Bronchial epithelial cell (primary cell): ENCODE data around the gene ZNF236. TPM values are rescaled to one million over a fixed set of nuclear protein-coding genes. Genes with fewer than 3 reads are reported as not detected.

Experiments used
- DNase-seq: peaks from one replicate; pipeline ENCODE4 v3.0.0-alpha.2; 2010; ENCODE audit warnings: low read depth
- FAIRE-seq: peaks from 2 replicates; lab custom pipeline; 2011; peaks lifted over from hg19 to GRCh38; lab: Jason Lieb, UNC
- H3K27me3 ChIP-seq: 2 replicates; pipeline ENCODE4 v1.5.1; 2011; ENCODE audit warnings: low read length; ENCODE audit not compliant: control insufficient read depth, insufficient read depth
- H3K36me3 ChIP-seq: 2 replicates; pipeline ENCODE4 v1.5.1; 2011; ENCODE audit warnings: low read length; ENCODE audit not compliant: control insufficient read depth, insufficient read depth
- H3K4me3 ChIP-seq: 2 replicates; pipeline ENCODE4 v1.5.1; 2011; ENCODE audit warnings: mild to moderate bottlenecking, low read depth, low read length, control low read depth
- total RNA-seq: library from RNA; depleted of rRNA; stranded (reverse); fragments of >200 nt; gene quantifications from 2 replicates; pipeline ENCODE4 v1.2.1, GENCODE V29; 2014
- TF ChIP-seq, protein P1 (sequence below): IDR thresholded peaks from 2 replicates; pipeline ENCODE4 v1.5.1; 2011; ENCODE audit warnings: mild to moderate bottlenecking, moderate library complexity, low read length, control low read depth, inconsistent platforms; ENCODE audit not compliant: insufficient read depth, severe bottlenecking

Gene ZNF236
- total RNA-seq, 1 donor from 2014 or later, result 5.3 TPM

DNA sequence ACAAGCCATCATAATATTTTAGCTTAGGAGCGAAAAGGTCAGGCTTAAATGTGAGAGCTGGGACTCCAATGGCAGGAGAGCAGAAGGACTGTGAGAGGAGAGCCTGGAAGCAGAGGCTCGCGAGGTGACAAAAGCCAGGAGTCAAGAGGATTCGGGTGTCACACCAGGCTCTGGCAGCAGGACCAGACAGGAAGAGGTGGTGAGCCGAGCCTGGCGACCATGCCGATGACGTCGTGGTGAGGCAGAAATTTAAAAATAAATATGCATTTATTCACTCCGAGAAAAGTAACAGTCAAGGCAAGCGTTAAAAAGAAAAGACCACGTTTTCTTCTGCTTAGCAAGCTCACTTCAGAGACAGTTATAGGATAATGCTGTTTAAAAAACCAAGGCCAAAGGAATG, 31.3 kb upstream of the ZNF236 start:
- FAIRE-seq, result no peak
- no peak for DNase-seq
- Histone ChIP-seq H3K4me3 (no peak overlapping the region), H3K36me3 (no peaks in the 10 kb centered on the region), H3K27me3 (no peaks in the 10 kb centered on the region)
- TF ChIP-seq, protein P1, sequence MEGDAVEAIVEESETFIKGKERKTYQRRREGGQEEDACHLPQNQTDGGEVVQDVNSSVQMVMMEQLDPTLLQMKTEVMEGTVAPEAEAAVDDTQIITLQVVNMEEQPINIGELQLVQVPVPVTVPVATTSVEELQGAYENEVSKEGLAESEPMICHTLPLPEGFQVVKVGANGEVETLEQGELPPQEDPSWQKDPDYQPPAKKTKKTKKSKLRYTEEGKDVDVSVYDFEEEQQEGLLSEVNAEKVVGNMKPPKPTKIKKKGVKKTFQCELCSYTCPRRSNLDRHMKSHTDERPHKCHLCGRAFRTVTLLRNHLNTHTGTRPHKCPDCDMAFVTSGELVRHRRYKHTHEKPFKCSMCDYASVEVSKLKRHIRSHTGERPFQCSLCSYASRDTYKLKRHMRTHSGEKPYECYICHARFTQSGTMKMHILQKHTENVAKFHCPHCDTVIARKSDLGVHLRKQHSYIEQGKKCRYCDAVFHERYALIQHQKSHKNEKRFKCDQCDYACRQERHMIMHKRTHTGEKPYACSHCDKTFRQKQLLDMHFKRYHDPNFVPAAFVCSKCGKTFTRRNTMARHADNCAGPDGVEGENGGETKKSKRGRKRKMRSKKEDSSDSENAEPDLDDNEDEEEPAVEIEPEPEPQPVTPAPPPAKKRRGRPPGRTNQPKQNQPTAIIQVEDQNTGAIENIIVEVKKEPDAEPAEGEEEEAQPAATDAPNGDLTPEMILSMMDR, result no peak

DNA sequence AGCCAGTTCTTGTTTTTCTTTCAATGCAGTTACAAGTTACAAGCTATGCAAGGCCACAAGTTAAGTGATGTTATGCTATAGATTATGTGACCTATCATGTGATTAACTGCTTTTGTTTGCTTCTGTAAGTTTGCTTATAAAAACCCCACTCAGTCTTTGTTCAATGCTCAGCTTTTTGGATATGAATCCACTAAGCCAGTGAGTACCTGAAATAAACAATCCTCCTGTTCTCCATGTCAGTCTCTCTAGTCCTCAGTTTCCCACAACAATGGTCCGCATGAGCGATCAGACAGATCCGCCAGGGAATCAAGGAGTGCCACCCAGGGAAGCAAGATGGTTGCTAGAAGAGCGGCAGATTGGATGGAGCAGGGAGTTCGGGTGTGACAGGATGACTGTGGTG, 30.7 kb upstream of the ZNF236 start:
- DNase-seq (no peak), FAIRE-seq (no peak)
- Histone ChIP-seq H3K36me3 (no peaks in the 10 kb centered on the region), H3K27me3 (no peaks in the 10 kb centered on the region), H3K4me3 (no peak overlapping the region)
- TF ChIP-seq, protein P1, result no peak

DNA sequence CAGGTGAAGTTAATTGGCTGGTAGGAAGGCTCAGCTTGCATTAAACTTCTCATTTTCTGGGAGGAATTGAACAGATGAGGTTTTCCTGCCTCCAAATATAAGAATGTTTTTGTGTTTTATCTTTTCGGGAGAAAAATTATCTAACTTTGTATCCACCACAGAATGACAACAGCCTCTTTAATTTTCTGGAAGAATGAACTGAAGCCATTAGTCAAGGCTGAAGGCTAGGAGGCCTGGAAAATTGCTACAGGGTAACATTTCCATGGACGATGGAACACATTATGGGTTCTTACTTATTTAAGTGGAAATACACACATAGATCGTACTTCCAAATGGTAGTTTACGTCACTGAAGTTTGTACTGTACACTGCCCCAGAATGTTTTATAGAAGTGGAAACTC, 28.0 kb upstream of the ZNF236 start:
- TF ChIP-seq, protein P1, result no peak
- FAIRE-seq (no peak), DNase-seq (no peak)
- Histone ChIP-seq H3K4me3 (no peak overlapping the region), H3K27me3 (no peaks in the 10 kb centered on the region), H3K36me3 (no peaks in the 10 kb centered on the region)

DNA sequence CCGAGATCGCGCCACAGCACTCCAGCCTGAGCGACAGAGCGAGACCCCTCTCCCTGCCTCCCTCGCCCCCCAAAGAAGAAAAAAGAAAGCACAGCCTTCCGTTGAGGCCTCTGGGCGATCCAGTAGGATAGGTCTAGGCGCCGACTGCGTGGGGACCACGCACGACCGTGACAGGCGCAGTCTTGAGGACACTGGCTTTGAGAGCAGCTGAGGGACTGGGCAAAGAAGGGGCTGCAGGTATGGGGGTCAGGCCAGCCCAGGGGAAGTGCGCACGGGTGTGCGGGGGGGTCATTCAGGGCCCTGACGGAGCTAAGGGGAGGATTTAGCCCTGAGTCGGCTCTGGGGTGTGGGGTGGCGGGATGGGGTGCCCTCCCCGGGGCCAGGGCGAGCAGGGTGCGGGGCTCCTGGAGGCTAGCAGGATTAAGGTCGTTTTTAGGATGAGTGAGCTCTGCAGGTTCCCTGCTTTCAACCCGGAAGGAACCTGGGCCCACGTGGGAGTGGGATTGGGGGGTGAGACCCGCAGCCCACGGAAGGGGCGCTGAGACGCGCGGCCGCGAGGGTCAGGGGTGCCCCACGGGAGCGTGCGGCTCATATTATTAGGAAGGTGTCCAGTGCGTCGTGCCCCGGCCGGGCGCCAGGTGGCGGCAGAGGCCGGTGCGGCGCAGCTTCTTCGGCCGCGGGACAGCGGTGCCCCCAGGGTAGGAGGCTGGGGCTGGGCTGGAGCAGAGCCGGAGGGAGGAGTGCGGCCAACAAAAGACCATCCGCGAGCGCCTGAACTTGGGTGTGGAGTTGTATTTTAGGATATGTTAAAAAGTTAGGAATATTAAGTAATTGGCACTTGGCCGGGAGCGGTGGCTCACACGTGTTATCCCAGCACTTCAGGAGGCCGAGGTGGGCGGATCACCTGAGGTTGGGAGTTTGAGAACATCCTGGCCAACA, 20.5 kb upstream of the ZNF236 start:
- no peak for DNase-seq
- TF ChIP-seq, protein P1, result peak; percentile 96
- Histone ChIP-seq H3K27me3 (no peaks in the 10 kb centered on the region), H3K4me3 (peak overlapping the region; percentile 23), H3K36me3 (no peaks in the 10 kb centered on the region)
- FAIRE-seq, result no peak

DNA sequence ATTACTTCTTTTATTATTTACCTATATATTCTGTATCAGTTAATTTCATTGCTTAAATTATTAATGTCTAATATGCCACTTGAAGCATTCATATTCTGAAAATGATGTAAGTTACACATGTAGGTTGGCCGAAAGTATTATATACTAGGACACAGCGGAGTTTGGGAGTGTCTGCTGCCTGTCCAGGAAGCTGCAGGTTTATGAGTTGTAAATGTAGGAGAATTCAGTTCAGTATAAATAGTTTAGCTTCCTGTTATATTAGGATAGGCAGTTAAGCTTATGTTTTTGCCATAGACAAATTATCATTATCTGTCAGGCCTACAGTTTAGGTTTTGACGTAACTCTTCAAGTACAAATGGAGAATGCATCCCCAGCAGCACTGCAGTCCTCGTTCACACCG, 18.9 kb upstream of the ZNF236 start:
- DNase-seq (no peak), FAIRE-seq (no peak)
- Histone ChIP-seq H3K36me3 (no peaks in the 10 kb centered on the region), H3K27me3 (no peaks in the 10 kb centered on the region), H3K4me3 (no peak overlapping the region)
- TF ChIP-seq, protein P1, result no peak
